ENCODE measurements around the gene PRAC1.

Gene PRAC1

DNA sequence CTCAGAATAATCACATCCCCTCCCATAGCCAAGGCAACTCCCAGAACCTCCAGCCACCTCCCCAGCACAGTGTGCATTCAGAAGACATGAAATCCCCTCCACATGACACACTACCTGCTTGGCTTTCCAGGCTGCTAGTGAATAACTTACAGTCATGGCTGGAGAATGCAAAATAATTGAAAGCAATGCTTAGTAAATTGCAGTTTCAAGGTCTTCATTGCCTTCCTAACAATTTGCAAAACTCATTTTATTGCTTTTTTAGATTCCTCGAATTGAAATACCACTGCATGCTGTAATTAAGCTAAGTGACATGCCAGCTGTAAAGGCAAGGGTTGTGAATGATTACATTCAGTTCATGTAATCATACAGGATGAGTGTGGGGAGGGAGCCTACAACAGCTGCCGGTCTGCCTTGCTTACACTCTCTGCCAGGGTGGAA, 35.2 kb upstream of the PRAC1 start:
- no peak for DNase-seq (ENCODE audit: extremely low read depth, low read depth)
- TF ChIP-seq, protein P1, sequence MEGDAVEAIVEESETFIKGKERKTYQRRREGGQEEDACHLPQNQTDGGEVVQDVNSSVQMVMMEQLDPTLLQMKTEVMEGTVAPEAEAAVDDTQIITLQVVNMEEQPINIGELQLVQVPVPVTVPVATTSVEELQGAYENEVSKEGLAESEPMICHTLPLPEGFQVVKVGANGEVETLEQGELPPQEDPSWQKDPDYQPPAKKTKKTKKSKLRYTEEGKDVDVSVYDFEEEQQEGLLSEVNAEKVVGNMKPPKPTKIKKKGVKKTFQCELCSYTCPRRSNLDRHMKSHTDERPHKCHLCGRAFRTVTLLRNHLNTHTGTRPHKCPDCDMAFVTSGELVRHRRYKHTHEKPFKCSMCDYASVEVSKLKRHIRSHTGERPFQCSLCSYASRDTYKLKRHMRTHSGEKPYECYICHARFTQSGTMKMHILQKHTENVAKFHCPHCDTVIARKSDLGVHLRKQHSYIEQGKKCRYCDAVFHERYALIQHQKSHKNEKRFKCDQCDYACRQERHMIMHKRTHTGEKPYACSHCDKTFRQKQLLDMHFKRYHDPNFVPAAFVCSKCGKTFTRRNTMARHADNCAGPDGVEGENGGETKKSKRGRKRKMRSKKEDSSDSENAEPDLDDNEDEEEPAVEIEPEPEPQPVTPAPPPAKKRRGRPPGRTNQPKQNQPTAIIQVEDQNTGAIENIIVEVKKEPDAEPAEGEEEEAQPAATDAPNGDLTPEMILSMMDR (IDR thresholded peaks at IDR 0.05; ENCODE audit: low read depth, low read length) = no peak

DNA sequence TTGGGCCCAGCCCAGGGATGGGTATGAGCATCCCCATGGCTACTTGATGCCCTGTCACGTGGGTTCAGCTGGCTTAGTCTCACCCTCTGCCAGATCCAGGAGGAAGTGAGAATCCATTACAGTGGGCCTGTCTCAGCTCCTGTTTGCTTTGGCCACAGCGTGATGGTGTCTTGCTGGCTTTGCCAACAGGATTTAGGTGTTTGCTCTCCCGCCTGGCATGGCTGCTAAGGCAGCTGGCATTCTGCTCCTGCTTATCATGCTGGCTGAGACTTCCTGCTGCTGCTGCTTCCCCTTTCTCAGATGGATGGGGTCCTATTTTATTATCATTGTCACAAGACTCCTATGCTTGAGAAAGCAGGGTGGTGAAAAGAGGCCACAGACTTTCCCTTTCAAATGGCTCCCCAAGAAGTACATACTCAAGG, 34.5 kb upstream of the PRAC1 start:
- TF ChIP-seq, protein P1 (IDR thresholded peaks at IDR 0.05; ENCODE audit: low read depth, low read length) = no peak
- DNase-seq (ENCODE audit: extremely low read depth, low read depth) = no peak

- no peak for DNase-seq (ENCODE audit: extremely low read depth, low read depth)
- TF ChIP-seq, protein P1 (IDR thresholded peaks at IDR 0.05; ENCODE audit: low read depth, low read length) = no peak
Observed at GRCh38 chr17:48755356-48755755, 33.0 kb upstream of the PRAC1 start.

DNA sequence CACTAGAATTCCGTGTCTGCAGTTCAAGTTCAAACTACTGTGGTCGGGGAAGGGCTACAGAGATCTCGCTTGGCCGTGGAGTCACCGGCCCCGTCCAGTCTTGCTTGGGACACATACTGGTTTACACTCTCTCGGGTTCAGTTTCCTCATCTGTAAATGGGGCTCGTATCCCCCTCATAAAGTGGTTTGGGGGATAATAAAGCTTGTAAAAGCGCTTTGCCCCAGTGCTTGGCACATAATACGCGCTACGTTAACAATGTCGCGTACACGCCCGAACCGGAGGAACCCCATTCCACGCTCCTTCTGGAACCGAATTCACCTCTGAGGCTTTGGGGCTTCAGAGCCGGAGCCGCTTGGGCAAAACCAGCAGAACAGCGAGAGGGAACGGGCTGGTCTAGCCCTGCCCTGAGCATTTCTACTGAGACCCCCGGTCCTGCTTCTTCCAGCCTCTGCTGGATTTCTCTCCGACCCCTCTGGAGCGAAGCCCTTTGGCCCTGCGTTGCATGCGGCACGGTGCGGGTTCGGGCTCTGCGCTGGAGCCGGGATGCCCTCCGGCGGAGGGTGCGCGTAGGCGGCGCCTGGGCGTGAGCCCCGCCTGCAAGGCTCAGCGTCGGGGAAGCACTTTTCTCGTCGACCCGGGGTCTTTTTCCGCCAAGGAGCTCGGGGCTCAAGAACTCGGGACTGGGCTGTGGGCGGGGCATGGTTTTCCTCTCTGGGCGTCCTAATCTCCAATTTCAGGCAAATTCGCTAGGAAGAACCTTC, 32.4 kb upstream of the PRAC1 start:
- no peak for DNase-seq (ENCODE audit: extremely low read depth, low read depth)
- TF ChIP-seq, protein P1 (IDR thresholded peaks at IDR 0.05; ENCODE audit: low read depth, low read length) = no peak

DNA sequence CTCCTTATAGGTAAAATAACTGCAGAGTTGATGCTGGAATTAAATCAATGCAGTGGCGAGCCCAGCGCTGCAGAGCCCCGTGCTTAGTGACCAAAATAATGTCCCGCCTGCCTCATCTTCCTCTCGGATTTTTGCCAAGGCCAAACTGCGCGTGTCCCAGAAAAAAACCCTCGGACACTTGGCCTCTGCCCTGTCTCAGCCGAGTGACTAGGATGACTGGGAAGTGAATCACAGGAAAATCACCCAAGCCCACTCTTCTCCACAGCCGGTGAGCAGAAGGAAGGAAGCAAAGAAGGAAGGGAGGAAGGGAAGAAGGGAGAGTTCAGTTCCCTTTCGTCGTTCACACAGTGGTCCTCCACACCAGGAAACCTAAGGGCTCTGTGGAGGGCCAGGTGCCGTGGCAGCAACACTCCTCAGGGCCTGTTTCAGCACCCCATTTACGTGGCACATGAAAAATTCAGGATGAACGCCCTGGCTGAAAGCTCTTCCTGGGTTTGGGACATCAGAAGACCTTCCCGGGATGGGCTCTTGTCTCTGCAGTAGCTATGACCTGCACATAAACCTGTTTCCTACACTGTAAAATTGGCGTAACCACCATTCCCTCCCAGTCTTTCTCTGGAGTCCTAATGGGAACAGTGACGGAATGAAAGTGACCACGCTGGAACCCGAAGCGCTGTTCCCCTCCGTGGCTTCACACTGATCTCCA, 31.6 kb upstream of the PRAC1 start:
- no peak for DNase-seq (ENCODE audit: extremely low read depth, low read depth)
- TF ChIP-seq, protein P1 (IDR thresholded peaks at IDR 0.05; ENCODE audit: low read depth, low read length) = no peak

DNA sequence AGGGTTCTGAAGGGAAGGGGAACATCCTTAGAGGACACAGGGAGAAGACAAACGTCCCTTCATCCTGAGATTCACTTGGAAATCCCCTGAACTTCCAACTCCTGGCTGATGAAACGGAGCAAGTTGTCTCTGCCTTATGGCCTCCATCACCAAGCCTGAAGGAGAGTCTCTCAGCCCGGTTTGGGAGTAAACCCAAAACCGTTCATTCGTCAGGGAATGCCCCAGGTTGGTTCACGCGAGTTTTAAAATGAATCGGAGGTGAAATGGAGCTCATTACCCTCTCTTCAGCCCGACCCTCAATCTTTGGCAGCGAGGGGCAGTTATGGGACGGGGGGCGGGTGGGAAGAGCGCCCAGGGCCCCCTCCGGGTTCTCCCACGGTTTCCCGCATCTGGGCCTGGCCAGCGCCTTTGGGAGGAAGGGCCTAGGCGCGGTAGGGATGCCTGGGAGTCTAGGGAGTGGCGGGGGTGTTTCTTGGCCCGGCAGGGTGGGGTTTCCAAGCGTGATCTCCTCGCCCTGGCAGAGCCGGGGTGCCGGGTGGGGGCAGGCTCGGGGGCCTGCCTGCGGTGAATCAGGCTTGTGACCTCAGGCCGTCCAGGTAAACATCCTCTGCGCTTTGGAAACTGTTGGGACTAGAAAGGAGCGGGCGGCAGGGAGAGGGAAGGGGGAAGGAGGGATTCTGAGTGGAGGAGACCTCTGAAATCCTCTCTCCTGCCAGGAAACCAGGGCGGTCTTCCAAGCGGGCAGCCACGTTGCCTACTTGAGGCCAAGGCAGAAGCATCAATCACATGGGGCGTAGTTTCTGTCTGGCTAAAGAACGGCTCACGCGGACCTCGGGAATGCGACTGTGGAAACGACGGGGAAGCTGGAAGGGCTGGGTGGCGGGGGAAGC, 30.3 kb upstream of the PRAC1 start:
- DNase-seq (ENCODE audit: extremely low read depth, low read depth) = no peak
- TF ChIP-seq, protein P1 (IDR thresholded peaks at IDR 0.05; ENCODE audit: low read depth, low read length) = no peak

Measured in AG09319 (cell line).